A549 (cell line): ENCODE data around the gene GTPBP1. TPM values are rescaled to one million over a fixed set of nuclear protein-coding genes. Genes with fewer than 3 reads are reported as not detected.

Experiments
- ATAC-seq, 2 experiments: fragments of 200-7000 bp in 1 of 2; fragments of >200 bp in 1 of 2; cut with Nextera tagmentation in 1 of 2; cut with Tn5 transposase in 1 of 2; 3 replicates each; pipeline versions ENCODE4 v1.8.0 to v1.9.1; 2018 to 2020; ENCODE audit warnings: mild to moderate bottlenecking in 1 of 2, moderate library complexity in 1 of 2
- CTCF ChIA-PET: fragments of 300-600 bp; sonication (Branson Sonifier 250); formaldehyde crosslinking; extraction: SDS; loops from one replicate; lab custom pipeline; 2021; ENCODE audit warnings: antibody characterized with exemption, inconsistent platforms; lab: Yijun Ruan, JAX
- POLR2A ChIA-PET: fragments of 350-600 bp; formaldehyde crosslinking; extraction: SDS; loops from one replicate; lab custom pipeline; 2021; ENCODE audit warnings: antibody characterized with exemption, inconsistent platforms; lab: Yijun Ruan, JAX
- DNase-seq, 2 experiments: peaks; one replicate each; pipeline versions ENCODE4 v3.0.0 to v3.0.0-alpha.2; 2011 to 2016; ENCODE audit warnings: low read depth in 1 of 2, low spot score in 1 of 2
- FAIRE-seq: peaks from 2 replicates; lab custom pipeline; 2011; peaks lifted over from hg19 to GRCh38; lab: Jason Lieb, UNC
- H3K27ac ChIP-seq, 2 experiments: fragments of >200 bp; sonication (Bioruptor Twin); formaldehyde crosslinking; 3 replicates each; pipeline ENCODE4 v1.5.1; 2016 to 2017
- H3K4me1 ChIP-seq: fragments of >200 bp; sonication (Bioruptor Twin); formaldehyde crosslinking; 3 replicates; pipeline ENCODE4 v1.6.1; 2016
- H3K4me2 ChIP-seq: fragments of >200 bp; sonication (Bioruptor Twin); formaldehyde crosslinking; 3 replicates; pipeline ENCODE4 v1.6.1; 2016
- H3K4me3 ChIP-seq: fragments of >200 bp; sonication (Bioruptor Twin); formaldehyde crosslinking; 3 replicates; pipeline ENCODE4 v1.5.1; 2016
- H3K9me3 ChIP-seq: fragments of >200 bp; sonication (Bioruptor Twin); formaldehyde crosslinking; 3 replicates; pipeline ENCODE4 v1.6.1; 2016
- BHLHE40 ChIP-seq: IDR thresholded peaks from 2 replicates; pipeline ENCODE4 v1.6.1; 2012; ENCODE audit warnings: low read depth, low read length, inconsistent platforms
- CBX8 ChIP-seq: fragments of 200-600 bp; sonication (generic); IDR thresholded peaks from 2 replicates; pipeline ENCODE4 v1.6.1; 2016
- CHD2 ChIP-seq: fragments of 150-350 bp; IDR thresholded peaks from 2 replicates; pipeline ENCODE4 v1.6.1; 2014; ENCODE audit warnings: low read length; ENCODE audit not compliant: partially characterized antibody
- E2F6 ChIP-seq: IDR thresholded peaks from 2 replicates; pipeline ENCODE4 v1.6.1; 2012; ENCODE audit warnings: low read depth, borderline replicate concordance
- EHF ChIP-seq: fragments of 250-450 bp; sonication (Bioruptor Pico); IDR thresholded peaks from 2 replicates; pipeline ENCODE4 v1.5.0; 2020; ENCODE audit warnings: mild to moderate bottlenecking
- EHMT2 ChIP-seq: fragments of 200-600 bp; sonication (generic); IDR thresholded peaks from 2 replicates; pipeline ENCODE4 v1.6.1; 2016; ENCODE audit warnings: antibody characterized with exemption, low read depth, mild to moderate bottlenecking, moderate library complexity
- FOSL2 ChIP-seq, 2 experiments: fragments of 450-650 bp in 1 of 2; fragments of >200 bp in 1 of 2; sonication (Bioruptor Twin) in 1 of 2; formaldehyde crosslinking; IDR thresholded peaks; 2 replicates each; pipeline versions ENCODE4 v1.5.0 to v1.6.1; 2016 to 2020; ENCODE audit warnings: mild to moderate bottlenecking in 1 of 2, moderate library complexity in 1 of 2
- GATA3 ChIP-seq: IDR thresholded peaks from 2 replicates; pipeline ENCODE4 v1.6.1; 2012; ENCODE audit warnings: borderline replicate concordance
- JUN ChIP-seq, 2 experiments: fragments of >200 bp; sonication (Bioruptor Twin); formaldehyde crosslinking; IDR thresholded peaks; 2 replicates in 1 of 2; 3 replicates in 1 of 2; pipeline ENCODE4 v1.6.1; 2016 to 2017
- JUNB ChIP-seq: fragments of >200 bp; sonication (Bioruptor Twin); formaldehyde crosslinking; IDR thresholded peaks from 2 replicates; pipeline ENCODE4 v1.6.1; 2016
- KDM5A ChIP-seq: fragments of 200-600 bp; sonication (generic); IDR thresholded peaks from 2 replicates; pipeline ENCODE4 v1.6.1; 2016; ENCODE audit warnings: antibody characterized with exemption, mild to moderate bottlenecking
- MAFK ChIP-seq: fragments of 450-650 bp; IDR thresholded peaks from 2 replicates; pipeline ENCODE4 v1.6.1; 2014; ENCODE audit not compliant: partially characterized antibody
- NFE2L2 ChIP-seq: fragments of 150-350 bp; conservative IDR thresholded peaks from 2 replicates; pipeline ENCODE4 v1.6.1; 2014; ENCODE audit warnings: low read length
- NPAS2 ChIP-seq: fragments of 250-450 bp; sonication (Bioruptor Pico); IDR thresholded peaks from 2 replicates; pipeline ENCODE4 v1.8.0; 2022; ENCODE audit warnings: mild to moderate bottlenecking, moderate library complexity, borderline replicate concordance
- SMC3 ChIP-seq: fragments of >200 bp; sonication (Bioruptor Twin); formaldehyde crosslinking; IDR thresholded peaks from 3 replicates; pipeline ENCODE4 v1.6.1; 2018; ENCODE audit warnings: inconsistent platforms
- TFCP2L1 ChIP-seq: fragments of 250-450 bp; sonication (Bioruptor Pico); IDR thresholded peaks from 2 replicates; pipeline ENCODE4 v1.5.0; 2021; ENCODE audit warnings: mild to moderate bottlenecking
- TP53 ChIP-seq: fragments of 250-450 bp; sonication (Bioruptor Pico); IDR thresholded peaks from 2 replicates; pipeline ENCODE4 v1.5.0; 2021; ENCODE audit warnings: mild to moderate bottlenecking, moderate library complexity
- USF2 ChIP-seq: fragments of 450-650 bp; IDR thresholded peaks from 2 replicates; pipeline ENCODE4 v1.6.1; 2014; ENCODE audit warnings: antibody characterized with exemption
- ZFP36 ChIP-seq: fragments of 450-650 bp; IDR thresholded peaks from 2 replicates; pipeline ENCODE4 v1.6.1; 2014; ENCODE audit warnings: borderline replicate concordance; ENCODE audit not compliant: partially characterized antibody
- ZSCAN20 ChIP-seq: fragments of 250-450 bp; sonication (Bioruptor Pico); IDR thresholded peaks from 2 replicates; pipeline ENCODE4 v1.8.0; 2022; ENCODE audit warnings: mild to moderate bottlenecking, moderate library complexity
- WGBS: methylation state at CpG from one replicate; pipeline ENCODE4 v1.1.6; 2017; ENCODE audit errors: missing lambda C conversion rate; 5-methylcytosine and 5-hydroxymethylcytosine counted together
- polyA plus RNA-seq, 4 experiments: library from polyadenylated mRNA; depleted of rRNA in 3 of 4; stranded (reverse); fragments of >200 nt; fragmentation: RNase III in 1 of 4; extraction: RNeasy Plus Mini Kit Qiagen cat#74134 plus additional on column Dnase treatment in 1 of 4; gene quantifications; 2 replicates in 3 of 4; 3 replicates in 1 of 4; pipeline ENCODE4 v1.2.3, GENCODE V29; 2011 to 2017
- TF ChIP-seq, protein P1 (sequence below): fragments of 250-450 bp; sonication (Bioruptor Pico); IDR thresholded peaks from 2 replicates; pipeline ENCODE4 v1.5.0; 2021; ENCODE audit warnings: mild to moderate bottlenecking, moderate library complexity, borderline replicate concordance

The GTPBP1 gene
- polyA plus RNA-seq, 2 of the 4 experiments (the other 2 are of a cell fraction), result 9.0 to 15.1 TPM

DNA sequence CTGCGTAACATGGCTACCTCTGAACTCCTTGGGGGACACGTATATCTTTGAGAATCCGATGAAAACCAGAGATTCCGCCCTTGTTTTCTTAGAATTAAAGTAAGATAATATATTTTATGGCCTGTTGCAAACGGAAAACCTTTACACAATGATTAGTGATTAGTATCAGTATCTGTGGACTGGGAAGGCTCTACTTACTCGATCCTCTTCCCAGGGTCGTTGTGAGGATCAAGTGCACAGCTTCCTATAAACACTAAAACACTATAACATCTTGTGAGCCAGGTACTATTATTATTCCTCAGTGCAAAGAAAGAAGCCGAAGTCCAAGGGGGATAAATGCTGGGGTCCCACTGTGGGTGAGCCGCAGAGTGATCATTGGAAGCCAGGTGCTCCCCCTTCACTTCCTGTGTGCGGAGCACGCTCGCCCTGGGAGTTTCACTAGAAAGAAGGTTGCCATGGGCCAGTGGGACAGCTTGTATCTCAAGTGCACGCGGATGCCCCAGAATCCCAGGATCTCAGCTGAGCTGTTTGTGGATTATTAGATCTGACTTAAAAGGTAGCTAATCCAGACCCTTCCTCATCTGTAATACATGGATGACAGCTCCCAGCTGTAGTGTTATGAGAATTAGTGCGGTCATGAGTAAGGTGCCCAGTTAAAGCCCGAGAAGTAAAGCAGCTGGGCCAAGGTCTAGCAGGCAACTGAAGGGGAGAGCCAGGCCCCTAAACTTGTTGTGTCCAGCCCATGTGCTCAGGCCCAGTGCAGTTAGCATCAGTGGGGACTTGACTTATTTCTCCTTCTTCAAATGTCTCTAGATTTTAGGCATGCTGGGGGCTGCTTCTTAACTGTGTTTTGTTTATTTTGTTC is 48.5 kb upstream of the GTPBP1 start:
- H3K27ac ChIP-seq, result peak overlapping the region; percentile 98
- POLR2A ChIA-PET, result no interaction called here
- peaks cover 7% of the 10 kb centered on the region; the same call in 2 of the 3 replicates for H3K4me1 ChIP-seq
- peak in 1 of 2 experiments; percentile 4; a peak in 2 of 6 replicates for ATAC-seq
- H3K4me3 ChIP-seq, result peak overlapping the region; percentile 84
- FAIRE-seq, result no peak
- peak overlapping the region; percentile 84 for H3K4me2 ChIP-seq
- WGBS, result 22% methylated on average over 16 of the region's 16 CpGs
- CTCF ChIA-PET, result interaction anchor here (0.6 kb wide), 1 partner anchor 8 kb away, joined by 3 read pairs; no protein-coding TSS in a partner anchor
- TF ChIP-seq JUN (IDR thresholded peaks at IDR 0.05) (0 out of 5 replicates have a peak, but pooled peaks of 1 of the 2 experiments have one; percentile 4), EHF (no peak)
- H3K9me3 ChIP-seq, result no peaks in the 10 kb centered on the region
- DNase-seq, result peak in 1 of 2 experiments; percentile 3

GRCh38 chr22:38674888-38675287 is 30.9 kb upstream of the GTPBP1 start:
- no peak overlapping the region for H3K4me2 ChIP-seq
- H3K27ac ChIP-seq, result no peak overlapping the region
- POLR2A ChIA-PET, result no interaction called here
- 0 out of 6 replicates have a peak, but pooled peaks of 1 of the 2 experiments have one; percentile 19 for ATAC-seq
- CTCF ChIA-PET, result interaction anchor here (0.6 to 1.4 kb wide), 4 partner anchors 9 to 622 kb away, joined by 3 to 5 read pairs (median 3); no protein-coding TSS in a partner anchor
- no peak for DNase-seq
- 90% methylated on average over 5 of the region's 5 CpGs for WGBS
- H3K4me1 ChIP-seq, result no peaks in the 10 kb centered on the region
- H3K9me3 ChIP-seq, result no peaks in the 10 kb centered on the region
- no peak for FAIRE-seq
- TF ChIP-seq BHLHE40, result no peak
- TF ChIP-seq ZSCAN20 (CRISPR knock-in tag), result no peak
- TF ChIP-seq TFCP2L1 (CRISPR knock-in tag), result no peak
- no peak for TF ChIP-seq TP53
- TF ChIP-seq NPAS2 (CRISPR knock-in tag), result no peak
- H3K4me3 ChIP-seq, result no peak overlapping the region

DNA sequence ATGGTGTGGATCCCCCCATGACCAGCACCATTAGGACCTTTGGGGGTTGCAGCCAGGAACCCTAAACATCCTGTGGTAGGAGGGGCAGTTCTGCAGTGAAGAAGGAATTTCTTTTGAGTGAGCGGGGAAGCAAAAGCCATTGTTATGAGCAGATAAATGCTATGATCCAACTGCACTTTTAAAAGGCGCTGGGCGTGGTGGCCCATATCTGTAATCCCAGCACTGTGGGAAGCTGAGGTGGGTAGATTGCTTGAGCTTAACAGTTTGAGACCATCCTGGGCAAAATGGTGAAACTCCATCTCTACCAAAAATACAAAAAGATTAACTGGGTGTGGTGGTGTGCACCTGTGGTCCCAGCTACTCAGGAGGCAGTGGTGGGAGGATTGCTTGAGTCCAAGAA is 29.9 kb upstream of the GTPBP1 start:
- DNase-seq (no peak), ATAC-seq (no peak), FAIRE-seq (no peak)
- H3K27ac ChIP-seq, result no peak overlapping the region
- ChIA-PET CTCF (interaction anchor here (1.4 kb wide), 1 partner anchor 8 kb away, joined by 3 read pairs; no protein-coding TSS in a partner anchor), POLR2A (no interaction called here)
- H3K9me3 ChIP-seq, result no peaks in the 10 kb centered on the region
- H3K4me1 ChIP-seq, result no peaks in the 10 kb centered on the region
- WGBS, result 89% methylated on average over 3 of the region's 3 CpGs
- H3K4me2 ChIP-seq, result no peak overlapping the region
- TF ChIP-seq JUNB (no peak), SMC3 (no peak), ZFP36 (no peak), MAFK (no peak), KDM5A (no peak), CHD2 (no peak), NFE2L2 (no peak), EHF (no peak), BHLHE40 (no peak), CBX8 (no peak), USF2 (no peak), EHMT2 (no peak), GATA3 (no peak), E2F6 (no peak), FOSL2 (IDR thresholded peaks at IDR 0.05) (no peak), FOSL2 (CRISPR knock-in tag; IDR thresholded peaks at IDR 0.05) (no peak)
- TF ChIP-seq, protein P1, sequence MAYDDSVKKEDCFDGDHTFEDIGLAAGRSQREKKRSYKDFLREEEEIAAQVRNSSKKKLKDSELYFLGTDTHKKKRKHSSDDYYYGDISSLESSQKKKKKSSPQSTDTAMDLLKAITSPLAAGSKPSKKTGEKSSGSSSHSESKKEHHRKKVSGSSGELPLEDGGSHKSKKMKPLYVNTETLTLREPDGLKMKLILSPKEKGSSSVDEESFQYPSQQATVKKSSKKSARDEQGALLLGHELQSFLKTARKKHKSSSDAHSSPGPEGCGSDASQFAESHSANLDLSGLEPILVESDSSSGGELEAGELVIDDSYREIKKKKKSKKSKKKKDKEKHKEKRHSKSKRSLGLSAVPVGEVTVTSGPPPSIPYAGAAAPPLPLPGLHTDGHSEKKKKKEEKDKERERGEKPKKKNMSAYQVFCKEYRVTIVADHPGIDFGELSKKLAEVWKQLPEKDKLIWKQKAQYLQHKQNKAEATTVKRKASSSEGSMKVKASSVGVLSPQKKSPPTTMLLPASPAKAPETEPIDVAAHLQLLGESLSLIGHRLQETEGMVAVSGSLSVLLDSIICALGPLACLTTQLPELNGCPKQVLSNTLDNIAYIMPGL, result no peak
- no peak overlapping the region for H3K4me3 ChIP-seq
